Upper lobe of left lung (tissue), 6 donors: ENCODE data around the gene RIMBP2. TPM values are rescaled to one million over a fixed set of nuclear protein-coding genes. Genes with fewer than 3 reads are reported as not detected.

Experiments
- ATAC-seq, 2 donors: fragments of 200-7000 bp; cut with Tn5 transposase; one replicate each; pipeline ENCODE4 v1.9.1; 2022; ENCODE audit warnings: mild to moderate bottlenecking in 2 of 2, moderate library complexity in 2 of 2; ENCODE audit not compliant: low FRiP score in 2 of 2
- DNase-seq, 2 donors: peaks; one replicate each; pipeline ENCODE4 v3.0.0-alpha.2; 2019 to 2020
- H3K27ac ChIP-seq, 4 donors: fragments of 200-600 bp; sonication (generic); one replicate each; pipeline ENCODE4 v1.5.1; 2016 to 2019
- H3K27me3 ChIP-seq, 4 donors: fragments of 200-600 bp; sonication (generic); one replicate each; pipeline ENCODE4 v1.5.1; 2017 to 2019
- H3K36me3 ChIP-seq, 4 donors: fragments of 200-600 bp; sonication (generic); one replicate each; pipeline ENCODE4 v1.5.1; 2016 to 2019
- H3K4me1 ChIP-seq, 4 donors: fragments of 200-600 bp; sonication (generic); one replicate each; pipeline ENCODE4 v1.5.1; 2018 to 2019
- H3K4me3 ChIP-seq, 4 donors: fragments of 200-600 bp; sonication (generic); one replicate each; pipeline ENCODE4 v1.5.1; 2017 to 2019; ENCODE audit warnings: mild to moderate bottlenecking in 2 of 4, moderate library complexity in 1 of 4
- H3K9me3 ChIP-seq, 4 donors: fragments of 200-600 bp; sonication (generic); one replicate each; pipeline ENCODE4 v1.5.1; 2018 to 2019
- EP300 ChIP-seq, 4 donors: sonication (generic); formaldehyde crosslinking; IDR thresholded peaks; one replicate each; pipeline ENCODE4 v1.5.1; 2017; ENCODE audit warnings: antibody characterized with exemption in 4 of 4, control low read depth in 2 of 4
- POLR2A ChIP-seq, 4 donors: fragments of 450-650 bp; IDR thresholded peaks; one replicate each; pipeline ENCODE4 v1.5.1; 2016 to 2017; ENCODE audit warnings: antibody characterized with exemption in 4 of 4, mild to moderate bottlenecking in 2 of 4
- POLR2AphosphoS5 ChIP-seq, 2 donors: sonication (generic); formaldehyde crosslinking; IDR thresholded peaks; one replicate each; pipeline ENCODE4 v1.5.1; 2017; ENCODE audit warnings: antibody characterized with exemption in 2 of 2
- WGBS, 2 donors: methylation state at CpG; one replicate each; pipeline ENCODE4 v1.1.5; 2017 to 2018; 5-methylcytosine and 5-hydroxymethylcytosine counted together
- total RNA-seq, 6 donors: library from RNA; depleted of rRNA in 4 of 6; stranded (reverse); fragments of >200 nt in 4 of 6; gene quantifications; one replicate each; pipeline versions ENCODE4 v1.1.0 to v1.2.1, GENCODE V29; 2016 to 2021
- TF ChIP-seq, protein P1 (sequence below), 6 experiments: fragments of 450-650 bp in 4 of 6; fragments of 200-600 bp in 2 of 6; sonication (generic) in 2 of 6; IDR thresholded peaks; one replicate each; pipeline ENCODE4 v1.5.1; 2016 to 2019; ENCODE audit warnings: antibody characterized with exemption in 6 of 6
- donor health status: DM: no; HTN: no; CAD: no; lungs with moderate emphysema.
- donor health status: DM: no; HTN: yes; CAD: no; lungs with severe emphysema.

Gene RIMBP2
- total RNA-seq, 6 donors from 2014 or later = 0.23 to 3.9 (median 0.44) TPM; not detected in 1

DNA sequence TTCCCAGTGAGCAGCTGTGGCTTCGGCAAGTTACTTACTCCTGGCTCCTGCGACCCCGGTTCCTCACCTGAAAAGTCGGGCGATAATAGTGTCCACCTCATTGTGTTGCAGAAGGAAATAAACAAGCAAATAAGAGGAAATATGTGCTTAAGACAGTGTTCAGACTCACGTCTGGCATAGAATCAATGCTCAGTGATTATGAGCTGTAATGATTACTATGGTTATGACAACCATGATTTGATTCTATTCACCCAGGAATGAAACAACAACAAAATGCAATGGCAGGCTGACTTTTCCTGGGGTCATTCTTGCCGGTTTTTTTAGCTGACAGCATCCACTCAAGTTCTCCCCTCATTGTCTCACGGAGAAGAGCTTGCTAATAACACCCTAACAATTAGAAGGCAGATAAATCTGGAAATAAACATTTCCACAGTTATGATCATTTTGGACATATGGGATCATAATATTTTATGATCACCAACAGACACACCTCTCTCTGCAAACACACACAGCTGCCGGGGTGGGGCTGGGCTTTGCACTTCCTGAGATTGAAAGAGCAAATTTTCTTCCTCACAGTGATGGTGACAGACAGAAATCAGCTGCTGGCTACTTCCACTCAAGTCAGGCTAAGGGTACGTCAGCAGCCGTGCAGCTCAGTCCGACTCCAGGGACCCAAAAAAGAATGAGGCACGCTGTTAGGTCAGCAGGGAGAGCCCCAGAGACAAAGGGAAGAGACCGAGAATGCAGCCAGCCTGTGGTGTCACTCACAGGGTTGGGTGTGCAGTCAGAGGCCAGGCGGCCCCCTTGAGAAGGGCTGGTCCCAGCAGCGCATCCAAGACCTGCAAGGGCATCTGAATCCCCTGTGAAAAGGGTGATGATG lies 158.0 kb downstream of the RIMBP2 start:
- no peaks in the 10 kb centered on the region for H3K4me1 ChIP-seq
- no peaks in the 10 kb centered on the region for H3K9me3 ChIP-seq
- no peak for DNase-seq
- H3K27me3 ChIP-seq = no peaks in the 10 kb centered on the region
- no peak overlapping the region for H3K4me3 ChIP-seq
- no peaks in the 10 kb centered on the region for H3K36me3 ChIP-seq
- no peak for TF ChIP-seq POLR2AphosphoS5 (IDR thresholded peaks at IDR 0.05)
- WGBS, 2 donors = 49 to 57% methylated on average over 16 of the region's 16 CpGs
- no peak for ATAC-seq
- H3K27ac ChIP-seq = no peak overlapping the region

DNA sequence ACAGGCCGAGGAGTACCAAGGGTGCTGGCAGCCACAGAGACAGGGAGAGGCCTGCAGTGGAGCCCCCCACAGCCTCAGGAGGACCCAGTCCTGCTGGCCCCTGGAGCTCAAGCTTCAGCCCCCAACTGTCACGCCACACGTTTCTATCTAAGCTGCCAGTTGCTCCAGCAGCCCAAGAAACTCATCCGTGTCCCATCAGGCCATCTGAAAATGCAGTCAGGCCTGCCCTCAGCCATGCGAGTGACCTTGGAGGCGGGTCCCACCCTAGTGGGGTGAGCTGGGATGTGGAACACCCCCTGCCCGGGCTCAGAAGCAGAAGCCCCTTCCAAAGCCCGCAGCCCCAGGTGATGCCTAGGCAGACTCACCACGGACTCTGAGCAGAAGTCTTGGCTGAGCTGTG lies 158.9 kb downstream of the RIMBP2 start:
- TF ChIP-seq EP300 (IDR thresholded peaks at IDR 0.05) (no peak), POLR2A (IDR thresholded peaks at IDR 0.05) (no peak), POLR2AphosphoS5 (IDR thresholded peaks at IDR 0.05) (no peak)
- TF ChIP-seq, protein P1, sequence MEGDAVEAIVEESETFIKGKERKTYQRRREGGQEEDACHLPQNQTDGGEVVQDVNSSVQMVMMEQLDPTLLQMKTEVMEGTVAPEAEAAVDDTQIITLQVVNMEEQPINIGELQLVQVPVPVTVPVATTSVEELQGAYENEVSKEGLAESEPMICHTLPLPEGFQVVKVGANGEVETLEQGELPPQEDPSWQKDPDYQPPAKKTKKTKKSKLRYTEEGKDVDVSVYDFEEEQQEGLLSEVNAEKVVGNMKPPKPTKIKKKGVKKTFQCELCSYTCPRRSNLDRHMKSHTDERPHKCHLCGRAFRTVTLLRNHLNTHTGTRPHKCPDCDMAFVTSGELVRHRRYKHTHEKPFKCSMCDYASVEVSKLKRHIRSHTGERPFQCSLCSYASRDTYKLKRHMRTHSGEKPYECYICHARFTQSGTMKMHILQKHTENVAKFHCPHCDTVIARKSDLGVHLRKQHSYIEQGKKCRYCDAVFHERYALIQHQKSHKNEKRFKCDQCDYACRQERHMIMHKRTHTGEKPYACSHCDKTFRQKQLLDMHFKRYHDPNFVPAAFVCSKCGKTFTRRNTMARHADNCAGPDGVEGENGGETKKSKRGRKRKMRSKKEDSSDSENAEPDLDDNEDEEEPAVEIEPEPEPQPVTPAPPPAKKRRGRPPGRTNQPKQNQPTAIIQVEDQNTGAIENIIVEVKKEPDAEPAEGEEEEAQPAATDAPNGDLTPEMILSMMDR (IDR thresholded peaks at IDR 0.05) = no peak
- H3K36me3 ChIP-seq = no peaks in the 10 kb centered on the region
- H3K4me1 ChIP-seq = no peaks in the 10 kb centered on the region
- no peak overlapping the region for H3K4me3 ChIP-seq
- no peaks in the 10 kb centered on the region for H3K27me3 ChIP-seq
- no peaks in the 10 kb centered on the region for H3K9me3 ChIP-seq
- no peak overlapping the region for H3K27ac ChIP-seq
- no peak for DNase-seq
- 70 to 79% methylated on average over 2 to 9 of the region's 9 CpGs for WGBS, 2 donors
- ATAC-seq = peak in 1 of 2 donors; percentile 17

DNA sequence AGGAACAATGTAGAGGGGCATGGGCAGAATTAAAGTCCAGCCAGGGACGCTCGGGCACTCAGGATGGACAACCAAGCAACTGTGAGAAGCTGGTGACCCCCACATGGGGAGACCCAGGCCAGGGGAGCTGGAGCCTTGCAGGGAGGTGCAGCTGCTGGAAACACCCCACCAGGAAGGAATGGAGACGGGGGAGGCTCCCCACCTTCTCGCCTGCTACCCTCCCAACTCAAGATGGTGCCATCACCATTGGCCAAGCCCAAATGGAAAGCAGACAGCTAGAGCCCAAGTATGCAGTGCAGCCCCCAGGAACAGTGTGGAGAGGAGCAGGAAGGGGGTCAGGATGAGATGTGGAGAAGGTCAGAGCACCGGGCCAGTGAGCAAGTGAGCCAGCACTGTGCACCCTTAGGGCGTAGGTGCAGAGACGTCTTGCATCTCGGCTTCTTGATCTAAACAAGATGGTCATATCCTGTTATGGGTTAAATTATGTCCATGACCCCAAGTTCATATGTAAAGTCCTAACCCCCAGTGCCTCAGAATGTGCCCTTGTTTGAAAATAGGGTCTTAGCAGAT lies 159.5 kb downstream of the RIMBP2 start:
- no peaks in the 10 kb centered on the region for H3K4me1 ChIP-seq
- 80 to 86% methylated on average over 8 of the region's 8 CpGs for WGBS, 2 donors
- no peak overlapping the region for H3K27ac ChIP-seq
- no peaks in the 10 kb centered on the region for H3K36me3 ChIP-seq
- DNase-seq (no peak), ATAC-seq (no peak)
- no peaks in the 10 kb centered on the region for H3K27me3 ChIP-seq
- H3K4me3 ChIP-seq = no peak overlapping the region
- H3K9me3 ChIP-seq = peaks cover 0 to 4% (median 0%) of the 10 kb centered on the region in 4 donors
- no peak for TF ChIP-seq POLR2A (IDR thresholded peaks at IDR 0.05)
- TF ChIP-seq, protein P1 (IDR thresholded peaks at IDR 0.05) = no peak
- TF ChIP-seq POLR2AphosphoS5 (IDR thresholded peaks at IDR 0.05) = no peak
- TF ChIP-seq EP300 (IDR thresholded peaks at IDR 0.05) = no peak

DNA sequence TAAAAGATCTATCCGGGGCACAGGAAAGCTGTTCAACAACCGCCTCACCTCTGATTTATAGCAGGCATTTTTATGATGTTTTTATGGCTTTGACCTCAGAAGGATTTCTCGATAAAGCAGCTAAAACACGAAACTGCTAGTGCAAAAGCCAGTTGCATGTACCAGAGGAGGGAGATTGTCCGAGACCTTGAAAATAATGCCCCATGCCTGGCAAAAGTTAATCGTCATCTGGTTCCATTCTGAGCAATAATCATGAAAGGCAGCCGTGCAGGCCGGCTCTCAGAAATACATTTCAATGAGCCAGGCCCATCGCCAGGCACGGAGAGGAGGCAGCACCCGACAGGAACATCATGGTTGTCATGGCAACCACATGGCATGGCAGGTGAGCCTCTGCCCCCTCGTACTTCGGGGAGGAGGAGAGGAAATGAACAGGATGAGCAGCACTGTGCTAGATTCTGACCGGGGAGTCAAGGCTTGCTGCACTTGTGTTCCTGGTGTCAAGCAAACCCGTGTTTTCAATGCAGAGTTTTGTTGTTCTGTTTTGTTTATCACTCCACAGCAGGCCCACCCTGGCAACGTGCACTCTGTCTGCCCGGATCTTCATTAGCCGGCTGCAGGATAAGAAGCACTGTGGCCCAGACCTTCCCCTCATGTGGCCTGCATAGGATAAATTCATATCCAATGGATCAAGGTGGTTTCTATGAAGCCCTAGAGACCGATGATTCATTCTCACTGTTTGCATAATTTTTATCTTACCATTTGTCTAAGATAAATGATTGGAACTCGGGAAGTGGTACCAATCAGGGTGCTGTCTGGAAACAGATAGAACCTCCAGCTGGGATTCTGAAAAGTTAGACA lies 160.2 kb downstream of the RIMBP2 start:
- no peaks in the 10 kb centered on the region for H3K27me3 ChIP-seq
- ATAC-seq (no peak), DNase-seq (no peak)
- H3K27ac ChIP-seq = no peak overlapping the region
- H3K4me3 ChIP-seq = no peak overlapping the region
- TF ChIP-seq EP300 (IDR thresholded peaks at IDR 0.05) (no peak), POLR2A (IDR thresholded peaks at IDR 0.05) (no peak), POLR2AphosphoS5 (IDR thresholded peaks at IDR 0.05) (no peak)
- TF ChIP-seq, protein P1 (IDR thresholded peaks at IDR 0.05) = no peak
- no peaks in the 10 kb centered on the region for H3K4me1 ChIP-seq
- no peaks in the 10 kb centered on the region for H3K36me3 ChIP-seq
- WGBS, 2 donors = 63 to 64% methylated on average over 16 to 20 of the region's 20 CpGs
- H3K9me3 ChIP-seq = peaks cover 0 to 9% (median 0%) of the 10 kb centered on the region in 4 donors

DNA sequence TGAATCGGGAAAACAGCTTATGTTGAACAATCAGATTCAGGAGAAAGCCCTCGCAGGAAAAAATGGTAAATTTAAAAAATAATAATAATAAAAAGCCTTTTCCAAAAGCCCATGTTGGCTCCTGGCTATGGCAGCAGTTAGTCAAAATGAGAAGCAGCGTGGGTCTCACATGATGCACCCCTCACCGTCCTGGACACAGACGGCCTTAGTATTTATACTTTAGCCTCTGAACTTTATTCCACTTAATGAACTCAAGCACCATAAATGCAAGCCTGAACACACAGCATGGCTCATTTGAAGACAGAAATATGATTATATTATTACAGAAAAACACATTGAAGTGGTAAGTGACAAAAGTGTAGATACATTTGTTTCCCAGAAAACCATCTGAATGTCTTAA lies 160.9 kb downstream of the RIMBP2 start:
- Histone ChIP-seq H3K27ac (no peak overlapping the region), H3K36me3 (no peaks in the 10 kb centered on the region), H3K4me3 (no peak overlapping the region), H3K27me3 (no peaks in the 10 kb centered on the region), H3K4me1 (no peaks in the 10 kb centered on the region), H3K9me3 (peaks cover 0 to 9% (median 0%) of the 10 kb centered on the region in 4 donors)
- TF ChIP-seq POLR2AphosphoS5 (IDR thresholded peaks at IDR 0.05) (no peak), POLR2A (IDR thresholded peaks at IDR 0.05) (no peak), EP300 (IDR thresholded peaks at IDR 0.05) (no peak)
- TF ChIP-seq, protein P1 (IDR thresholded peaks at IDR 0.05) = no peak
- 68 to 73% methylated on average over 5 of the region's 5 CpGs for WGBS, 2 donors
- ATAC-seq (no peak), DNase-seq (no peak)
